Fibroblast of lung (primary cell): ENCODE data around the gene XXYLT1. TPM values are rescaled to one million over a fixed set of nuclear protein-coding genes. Genes with fewer than 3 reads are reported as not detected.

Experiments used
- DNase-seq, 2 donors: peaks; one replicate each; pipeline versions ENCODE4 v3.0.0 to v3.0.0-alpha.2; 2010; ENCODE audit warnings: low read depth in 2 of 2
- H2AFZ ChIP-seq: 2 replicates; pipeline ENCODE4 v1.5.1; 2012; ENCODE audit warnings: low read length, control low read depth, inconsistent platforms
- H3K27ac ChIP-seq: 2 replicates; pipeline ENCODE4 v1.5.1; 2011; ENCODE audit warnings: low read length, control low read depth; ENCODE audit not compliant: insufficient read depth
- H3K27me3 ChIP-seq: 2 replicates; pipeline ENCODE4 v1.5.1; 2011; ENCODE audit warnings: mild to moderate bottlenecking, low read length; ENCODE audit not compliant: control insufficient read depth, insufficient read depth
- H3K36me3 ChIP-seq: 2 replicates; pipeline ENCODE4 v1.5.1; 2011; ENCODE audit warnings: low read length; ENCODE audit not compliant: control insufficient read depth, insufficient read depth
- H3K4me1 ChIP-seq: 2 replicates; pipeline ENCODE4 v1.5.1; 2011; ENCODE audit warnings: low read length; ENCODE audit not compliant: control insufficient read depth, insufficient read depth; ENCODE audit errors: extremely low read depth
- H3K4me2 ChIP-seq: 2 replicates; pipeline ENCODE4 v1.5.1; 2011; ENCODE audit warnings: low read length, control low read depth; ENCODE audit not compliant: insufficient read depth; ENCODE audit errors: extremely low read depth
- H3K4me3 ChIP-seq, 4 experiments: fragments of 200-600 bp in 1 of 4; sonication (generic) in 1 of 4; replicated peaks in 1 of 4; 2 replicates each; pipeline ENCODE4 v1.5.1; 2011 to 2016; ENCODE audit warnings: low read length in 4 of 4, low read depth in 3 of 4, mild to moderate bottlenecking in 3 of 4, control low read depth in 2 of 4, inconsistent platforms in 1 of 4, mixed read lengths in 1 of 4; ENCODE audit not compliant: insufficient read depth in 1 of 4; ENCODE audit errors: control extremely low read depth in 1 of 4
- H3K79me2 ChIP-seq: 2 replicates; pipeline ENCODE4 v1.5.1; 2012; ENCODE audit warnings: mild to moderate bottlenecking, low read length, inconsistent platforms; ENCODE audit not compliant: control insufficient read depth, insufficient read depth
- H3K9ac ChIP-seq: 2 replicates; pipeline ENCODE4 v1.5.1; 2011; ENCODE audit warnings: mild to moderate bottlenecking, low read length, control low read depth; ENCODE audit not compliant: insufficient read depth
- H3K9me3 ChIP-seq: 2 replicates; pipeline ENCODE4 v1.5.1; 2012; ENCODE audit warnings: low read depth, low read length; ENCODE audit not compliant: control insufficient read depth, insufficient read depth
- H4K20me1 ChIP-seq: 2 replicates; pipeline ENCODE4 v1.5.1; 2011; ENCODE audit warnings: low read length; ENCODE audit not compliant: control insufficient read depth, insufficient read depth; ENCODE audit errors: extremely low read depth
- EZH2 ChIP-seq: IDR thresholded peaks from 2 replicates; pipeline ENCODE4 v1.5.1; 2012; ENCODE audit warnings: low read length, control low read depth, mild to moderate bottlenecking; ENCODE audit errors: missing control alignments
- polyA plus RNA-seq, 2 donors: library from polyadenylated mRNA; depleted of rRNA in 1 of 2; stranded (reverse) in 1 of 2; unstranded in 1 of 2; fragments of >200 nt; gene quantifications; 2 replicates each; pipeline ENCODE4 v1.2.1, GENCODE V29; 2011 to 2012; ENCODE audit warnings: missing spikeins in 1 of 2
- total RNA-seq: library from RNA; depleted of rRNA; stranded (reverse); fragments of >200 nt; gene quantifications from 2 replicates; pipeline ENCODE4 v1.2.1, GENCODE V29; 2014
- TF ChIP-seq, protein P1 (sequence below), 2 donors: IDR thresholded peaks in 1 of 2; conservative IDR thresholded peaks in 1 of 2; 1 replicate in 1 of 2; 2 replicates in 1 of 2; pipeline ENCODE4 v1.5.1; 2011 to 2012; ENCODE audit warnings: low read length in 2 of 2, control low read depth in 1 of 2, inconsistent platforms in 1 of 2, low read depth in 1 of 2, mild to moderate bottlenecking in 1 of 2

The XXYLT1 gene
- total and polyA plus RNA-seq, 2 donors (not counting 1 experiment from before 2014, with no cell fraction given), result 12.4 to 18.5 TPM

DNA sequence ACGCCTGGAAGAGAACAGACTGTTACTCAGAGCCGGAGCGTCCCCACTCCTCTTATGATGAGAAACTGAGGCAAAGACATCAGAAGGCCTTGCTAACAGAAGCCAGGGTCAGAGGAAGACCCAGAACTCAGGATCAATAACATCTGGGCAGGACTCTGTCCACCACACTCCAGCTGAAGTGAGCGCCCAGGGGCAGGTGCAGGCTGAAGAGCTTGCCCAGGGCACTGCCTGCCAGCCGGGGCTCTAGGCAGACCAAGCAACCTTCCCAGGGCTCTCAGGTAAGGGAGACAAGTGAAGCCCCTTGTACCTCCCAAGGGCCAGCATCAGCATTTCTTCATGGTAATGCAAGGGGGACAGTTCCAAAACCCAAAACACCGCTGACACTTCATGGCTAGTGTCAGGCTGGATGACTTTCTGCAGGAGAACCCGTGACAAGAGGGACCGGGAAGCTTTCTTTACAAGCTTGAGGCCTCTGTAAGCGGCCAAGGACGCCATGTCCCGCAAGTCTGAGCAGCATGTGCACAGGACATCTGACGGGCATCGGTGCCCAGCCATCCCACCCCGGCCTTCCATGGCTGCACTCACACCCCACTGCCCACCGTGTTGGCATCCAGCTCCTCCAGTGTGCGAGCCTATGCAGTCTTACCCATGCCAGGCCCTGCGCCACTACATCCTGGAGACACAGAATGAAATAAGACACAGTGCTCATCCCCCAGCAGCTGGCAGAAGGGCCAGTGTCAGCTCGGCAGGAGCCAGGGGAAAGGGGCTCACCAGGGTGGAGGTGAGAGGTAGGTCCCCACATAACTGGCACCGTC is 14.1 kb downstream of the XXYLT1 start:
- Histone ChIP-seq H2AFZ (no peak overlapping the region), H3K9me3 (no peaks in the 10 kb centered on the region), H4K20me1 (no peaks in the 10 kb centered on the region), H3K9ac (no peak overlapping the region), H3K4me3 (no peak overlapping the region), H3K79me2 (peaks cover 10% of the 10 kb centered on the region), H3K27ac (no peak overlapping the region), H3K4me2 (no peak overlapping the region), H3K36me3 (no peaks in the 10 kb centered on the region), H3K27me3 (no peaks in the 10 kb centered on the region), H3K4me1 (peaks cover 14% of the 10 kb centered on the region)
- DNase-seq, result no peak
- TF ChIP-seq EZH2, result no peak
- TF ChIP-seq, protein P1, sequence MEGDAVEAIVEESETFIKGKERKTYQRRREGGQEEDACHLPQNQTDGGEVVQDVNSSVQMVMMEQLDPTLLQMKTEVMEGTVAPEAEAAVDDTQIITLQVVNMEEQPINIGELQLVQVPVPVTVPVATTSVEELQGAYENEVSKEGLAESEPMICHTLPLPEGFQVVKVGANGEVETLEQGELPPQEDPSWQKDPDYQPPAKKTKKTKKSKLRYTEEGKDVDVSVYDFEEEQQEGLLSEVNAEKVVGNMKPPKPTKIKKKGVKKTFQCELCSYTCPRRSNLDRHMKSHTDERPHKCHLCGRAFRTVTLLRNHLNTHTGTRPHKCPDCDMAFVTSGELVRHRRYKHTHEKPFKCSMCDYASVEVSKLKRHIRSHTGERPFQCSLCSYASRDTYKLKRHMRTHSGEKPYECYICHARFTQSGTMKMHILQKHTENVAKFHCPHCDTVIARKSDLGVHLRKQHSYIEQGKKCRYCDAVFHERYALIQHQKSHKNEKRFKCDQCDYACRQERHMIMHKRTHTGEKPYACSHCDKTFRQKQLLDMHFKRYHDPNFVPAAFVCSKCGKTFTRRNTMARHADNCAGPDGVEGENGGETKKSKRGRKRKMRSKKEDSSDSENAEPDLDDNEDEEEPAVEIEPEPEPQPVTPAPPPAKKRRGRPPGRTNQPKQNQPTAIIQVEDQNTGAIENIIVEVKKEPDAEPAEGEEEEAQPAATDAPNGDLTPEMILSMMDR (conservative IDR thresholded peaks at IDR 0.05 in 1 of 2, IDR thresholded peaks at IDR 0.05 in 1 of 2; ENCODE audit: low read depth in 1 of 2, low read length in 2 of 2), result no peak

DNA sequence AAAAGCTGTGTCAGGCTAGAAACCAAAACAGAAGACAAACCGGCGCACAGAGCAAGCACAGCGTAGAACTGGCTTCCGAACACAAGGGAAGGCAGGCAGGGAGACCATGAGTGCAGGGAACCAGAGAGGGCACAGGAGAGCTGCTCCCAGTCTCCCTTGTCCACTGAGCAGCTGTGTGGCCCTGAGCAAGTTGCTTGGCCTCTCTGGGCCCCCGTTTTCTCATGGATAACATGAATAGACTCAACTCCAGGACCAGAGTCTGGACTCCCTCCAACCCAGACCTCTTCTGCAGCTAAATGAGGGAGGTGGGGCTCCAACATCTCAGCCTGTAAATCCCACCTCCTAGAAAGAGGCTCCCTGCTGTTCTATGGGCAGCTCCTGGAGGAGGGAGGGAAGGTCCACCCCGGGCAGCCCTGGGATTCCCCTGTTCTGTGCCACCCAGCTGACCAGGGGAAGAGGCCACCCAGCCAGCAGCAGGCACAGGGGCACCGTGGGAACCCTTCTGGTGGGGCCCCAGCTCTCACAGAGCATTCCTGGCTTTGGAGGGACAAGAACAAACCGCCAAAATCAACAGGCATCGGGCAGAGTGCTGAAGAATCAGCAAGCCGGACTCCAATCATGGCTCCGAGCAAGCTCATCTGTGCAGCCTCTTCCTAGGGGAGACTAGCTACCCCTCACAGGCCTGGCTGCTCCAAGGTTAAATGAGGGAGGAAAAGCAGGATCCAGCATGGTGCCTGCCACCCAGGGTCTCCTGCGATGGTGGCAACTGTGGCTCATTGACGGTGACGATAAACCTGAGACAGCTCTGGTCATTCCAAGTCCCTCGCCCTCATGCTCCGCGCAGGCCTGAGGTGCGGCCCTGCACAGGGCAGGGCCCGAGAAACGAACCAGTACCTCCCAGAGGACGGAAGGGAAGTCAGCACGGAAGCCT is 15.1 kb downstream of the XXYLT1 start:
- no peaks in the 10 kb centered on the region for H3K36me3 ChIP-seq

More for the DNA sequence above, 15.1 kb downstream of the XXYLT1 start:
- DNase-seq, result no peak
- H3K4me2 ChIP-seq, result no peak overlapping the region
- no peak overlapping the region for H3K4me3 ChIP-seq
- no peaks in the 10 kb centered on the region for H3K9me3 ChIP-seq
- TF ChIP-seq, protein P1 (conservative IDR thresholded peaks at IDR 0.05 in 1 of 2, IDR thresholded peaks at IDR 0.05 in 1 of 2; ENCODE audit: low read depth in 1 of 2, low read length in 2 of 2), result no peak
- TF ChIP-seq EZH2, result no peak
- H3K27me3 ChIP-seq, result no peaks in the 10 kb centered on the region
- H3K79me2 ChIP-seq, result peaks cover 10% of the 10 kb centered on the region
- H2AFZ ChIP-seq, result no peak overlapping the region
- no peak overlapping the region for H3K9ac ChIP-seq
- no peak overlapping the region for H3K27ac ChIP-seq
- H4K20me1 ChIP-seq, result no peaks in the 10 kb centered on the region
- H3K4me1 ChIP-seq, result peaks cover 14% of the 10 kb centered on the region
